NB4 (cell line): ENCODE measurements around the gene FAM120B.

Experiments
- CTCF ChIP-seq: IDR thresholded peaks from one replicate; pipeline ENCODE4 v1.5.1; 2012; ENCODE audit warnings: low read depth, low read length
- MYC ChIP-seq: IDR thresholded peaks from 2 replicates; pipeline ENCODE4 v1.6.1; 2011; ENCODE audit warnings: low read depth, low read length
- TF ChIP-seq, protein P1 (sequence below): IDR thresholded peaks from 2 replicates; pipeline ENCODE4 v1.6.1; 2011; ENCODE audit warnings: low read depth, low read length

DNA sequence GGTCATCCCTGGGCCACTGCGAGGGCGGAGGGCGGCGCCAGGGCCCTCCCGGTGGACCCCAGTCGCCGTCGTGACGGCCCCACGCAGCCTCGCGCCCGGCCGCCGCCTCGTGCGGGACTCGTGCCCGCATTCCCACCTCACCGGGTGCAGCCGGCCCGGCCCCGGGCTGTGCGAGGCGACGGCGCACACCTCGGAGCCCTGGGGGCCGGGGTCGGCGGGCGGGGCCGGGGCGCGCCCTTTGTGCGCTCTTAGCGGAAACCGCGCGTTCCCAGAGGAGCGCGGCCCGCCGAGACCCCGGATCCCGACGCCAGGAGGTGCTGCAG lies 10.2 kb upstream of the FAM120B start:
- no peak for TF ChIP-seq CTCF
- TF ChIP-seq MYC = no peak
- TF ChIP-seq, protein P1, sequence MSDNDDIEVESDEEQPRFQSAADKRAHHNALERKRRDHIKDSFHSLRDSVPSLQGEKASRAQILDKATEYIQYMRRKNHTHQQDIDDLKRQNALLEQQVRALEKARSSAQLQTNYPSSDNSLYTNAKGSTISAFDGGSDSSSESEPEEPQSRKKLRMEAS = no peak
